ENCODE results near the gene B4GALT5.

DNA sequence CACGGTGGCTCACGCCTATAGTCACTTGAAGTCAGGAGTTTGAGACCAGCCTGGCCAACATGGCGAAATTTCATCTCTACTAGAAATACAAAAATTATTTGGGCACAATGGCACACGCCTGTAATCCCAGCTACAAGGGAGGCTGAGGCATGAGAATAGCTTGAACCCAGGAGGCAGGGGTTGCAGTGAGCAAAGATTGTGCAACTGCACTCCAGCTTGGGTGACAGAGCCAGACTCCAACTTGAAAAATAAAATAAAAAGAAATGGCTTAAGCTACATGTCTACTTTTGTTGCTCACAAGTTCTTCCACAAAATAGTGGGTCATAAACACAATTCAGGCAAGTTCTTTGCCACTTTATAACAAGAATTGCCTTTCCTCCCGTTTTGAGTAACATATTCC, 27.1 kb upstream of the B4GALT5 start:
- no peak for TF ChIP-seq NRF1 (IDR thresholded peaks at IDR 0.05; ENCODE audit: low read depth, low read length)
- TF ChIP-seq TAF1 (IDR thresholded peaks at IDR 0.05; ENCODE audit: borderline replicate concordance, low read depth, low read length), result no peak
- no peak for TF ChIP-seq CTCF (IDR thresholded peaks at IDR 0.05)
- TF ChIP-seq, protein P1, sequence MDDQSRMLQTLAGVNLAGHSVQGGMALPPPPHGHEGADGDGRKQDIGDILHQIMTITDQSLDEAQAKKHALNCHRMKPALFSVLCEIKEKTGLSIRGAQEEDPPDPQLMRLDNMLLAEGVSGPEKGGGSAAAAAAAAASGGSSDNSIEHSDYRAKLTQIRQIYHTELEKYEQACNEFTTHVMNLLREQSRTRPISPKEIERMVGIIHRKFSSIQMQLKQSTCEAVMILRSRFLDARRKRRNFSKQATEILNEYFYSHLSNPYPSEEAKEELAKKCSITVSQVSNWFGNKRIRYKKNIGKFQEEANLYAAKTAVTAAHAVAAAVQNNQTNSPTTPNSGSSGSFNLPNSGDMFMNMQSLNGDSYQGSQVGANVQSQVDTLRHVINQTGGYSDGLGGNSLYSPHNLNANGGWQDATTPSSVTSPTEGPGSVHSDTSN (IDR thresholded peaks at IDR 0.05), result no peak
- no peak for TF ChIP-seq RFX5 (IDR thresholded peaks at IDR 0.05; ENCODE audit: low read length)
- no peak for TF ChIP-seq SIN3A (IDR thresholded peaks at IDR 0.05; ENCODE audit: borderline replicate concordance, low read depth, low read length)
- TF ChIP-seq TEAD4 (IDR thresholded peaks at IDR 0.05; ENCODE audit: borderline replicate concordance, insufficient read depth), result no peak
- no peak for TF ChIP-seq POLR2AphosphoS5 (IDR thresholded peaks at IDR 0.05; ENCODE audit: low read depth, low read length)
- no peak for TF ChIP-seq IRF3 (IDR thresholded peaks at IDR 0.05; ENCODE audit: low read depth, low read length)
- TF ChIP-seq EP300 (IDR thresholded peaks at IDR 0.05; ENCODE audit: borderline replicate concordance in 1 of 2, low read depth in 1 of 2, low read length in 1 of 2), result no peak

Measured in SK-N-SH (cell line).